ENCODE results near the gene ADAMTS12.

The ADAMTS12 gene

GRCh38 chr5:33536802-33537201 lies 355.0 kb downstream of the ADAMTS12 start:
- TF ChIP-seq CTCF (conservative IDR thresholded peaks at IDR 0.05; ENCODE audit: low read depth), result no peak
- DNase-seq (ENCODE audit: low spot score), result no peak
- ChIA-PET CTCF (no interaction called here), POLR2A (ENCODE audit: low non-redundant PET) (no interaction called here)
- no peak overlapping the region for H3K27ac ChIP-seq

- no peak for DNase-seq (ENCODE audit: low spot score)
- TF ChIP-seq CTCF (conservative IDR thresholded peaks at IDR 0.05; ENCODE audit: low read depth), result no peak
- POLR2A ChIA-PET (ENCODE audit: low non-redundant PET), result no interaction called here
- no peak overlapping the region for H3K27ac ChIP-seq
- CTCF ChIA-PET, result interaction anchor here (0.6 kb wide), 1 partner anchor 15 kb away, joined by 4 read pairs; no protein-coding TSS in a partner anchor
Observed at GRCh38 chr5:33531824-33532223, 360.0 kb downstream of the ADAMTS12 start.

GRCh38 chr5:33531037-33531298 lies 360.8 kb downstream of the ADAMTS12 start:
- CTCF ChIA-PET, result no interaction called here
- POLR2A ChIA-PET (ENCODE audit: low non-redundant PET), result no interaction called here
- DNase-seq (ENCODE audit: low spot score), result no peak
- TF ChIP-seq CTCF (conservative IDR thresholded peaks at IDR 0.05; ENCODE audit: low read depth), result no peak
- no peak overlapping the region for H3K27ac ChIP-seq

- H3K27ac ChIP-seq, result no peak overlapping the region
- no peak for DNase-seq (ENCODE audit: low spot score)
- TF ChIP-seq CTCF (conservative IDR thresholded peaks at IDR 0.05; ENCODE audit: low read depth), result no peak
- CTCF ChIA-PET, result interaction anchor here (0.6 kb wide), 1 partner anchor 114 kb away, joined by 3 read pairs; no protein-coding TSS in a partner anchor
- POLR2A ChIA-PET (ENCODE audit: low non-redundant PET), result interaction anchor here (0.6 kb wide), 1 partner anchor 18 kb away, joined by 3 read pairs; no protein-coding TSS in a partner anchor
Observed at GRCh38 chr5:33530183-33531036, 361.4 kb downstream of the ADAMTS12 start.

GRCh38 chr5:33527696-33528095 lies 364.1 kb downstream of the ADAMTS12 start:
- no peak for TF ChIP-seq CTCF (conservative IDR thresholded peaks at IDR 0.05; ENCODE audit: low read depth)
- ChIA-PET POLR2A (ENCODE audit: low non-redundant PET) (no interaction called here), CTCF (no interaction called here)
- H3K27ac ChIP-seq, result no peak overlapping the region
- DNase-seq (ENCODE audit: low spot score), result no peak

GRCh38 chr5:33526755-33527154 lies 365.0 kb downstream of the ADAMTS12 start:
- H3K27ac ChIP-seq, result no peak overlapping the region
- DNase-seq (ENCODE audit: low spot score), result no peak
- no peak for TF ChIP-seq CTCF (conservative IDR thresholded peaks at IDR 0.05; ENCODE audit: low read depth)
- POLR2A ChIA-PET (ENCODE audit: low non-redundant PET), result no interaction called here
- CTCF ChIA-PET, result interaction anchor here (0.7 kb wide), 1 partner anchor 819 kb away, joined by 4 read pairs; no protein-coding TSS in a partner anchor
